ENCODE data around the gene ART3.
"Not testable (repeated sequence)": the region's sequence is repeated elsewhere in the genome, so short reads cannot be mapped to it uniquely, and the experiment has no call there.

GRCh38 chr4:76042241-76042998 is 32.1 kb upstream of the ART3 start:
- not testable (repeated sequence) for TF ChIP-seq POLR2AphosphoS5, POLR2A, CTCF (IDR thresholded peaks at IDR 0.05)
